Testis (tissue), 3 donors: ENCODE data around the gene PAM16. TPM values are rescaled to one million over a fixed set of nuclear protein-coding genes. Genes with fewer than 3 reads are reported as not detected.
"Not testable (repeated sequence)": the region's sequence is repeated elsewhere in the genome, so short reads cannot be mapped to it uniquely, and the experiment has no call there.

Source experiments
- DNase-seq: peaks from one replicate; pipeline ENCODE4 v3.0.0-alpha.2; 2019
- H3K27ac ChIP-seq, 2 donors: fragments of 200-600 bp; sonication (generic); one replicate each; pipeline ENCODE4 v1.5.1; 2019
- H3K27me3 ChIP-seq: fragments of 200-600 bp; sonication (generic); one replicate; pipeline ENCODE4 v1.5.1; 2019
- H3K36me3 ChIP-seq: fragments of 200-600 bp; sonication (generic); one replicate; pipeline ENCODE4 v1.5.1; 2017; ENCODE audit warnings: low read depth; ENCODE audit errors: missing control alignments
- H3K4me1 ChIP-seq: fragments of 200-600 bp; sonication (generic); one replicate; pipeline ENCODE4 v1.5.1; 2019
- H3K4me3 ChIP-seq, 2 donors: fragments of 200-600 bp; sonication (generic); one replicate each; pipeline ENCODE4 v1.5.1; 2017 to 2019
- H3K9me3 ChIP-seq: fragments of 200-600 bp; sonication (generic); one replicate; pipeline ENCODE4 v1.5.1; 2017
- POLR2A ChIP-seq: fragments of 450-650 bp; IDR thresholded peaks from one replicate; pipeline ENCODE4 v1.6.1; 2017; ENCODE audit warnings: antibody characterized with exemption, mild to moderate bottlenecking, moderate library complexity
- WGBS, 2 donors: methylation state at CpG; one replicate each; pipeline ENCODE4 v1.1.5; 2018; 5-methylcytosine and 5-hydroxymethylcytosine counted together
- intact Hi-C: fragments of 100-400 bp; cut with DNase I; formaldehyde crosslinking; loops from one replicate; pipeline ENCODE4 v1.15.1; 2023; ENCODE audit warnings: low total_unique reads
- polyA plus RNA-seq: library from polyadenylated mRNA; stranded (reverse); fragments of 350-450 nt; fragmentation: Illumina TruSeq; extraction: RNeasy Lipid Tissue Mini Kit (QIAGEN cat#74804); gene quantifications from one replicate; pipeline ENCODE4 v1.2.3, GENCODE V29; 2014; ENCODE audit warnings: low read depth, low replicate concordance; ENCODE audit not compliant: insufficient read depth
- total RNA-seq, 2 donors: library from RNA; depleted of rRNA; stranded (reverse); fragments of >200 nt; gene quantifications; one replicate each; pipeline ENCODE4 v1.2.3, GENCODE V29; 2016
- TF ChIP-seq, protein P1 (sequence below), 3 experiments: fragments of 450-650 bp in 2 of 3; fragments of 200-600 bp in 1 of 3; sonication (generic) in 1 of 3; IDR thresholded peaks; one replicate each; pipeline ENCODE4 v1.5.1; 2016 to 2019; ENCODE audit warnings: antibody characterized with exemption in 3 of 3, mild to moderate bottlenecking in 2 of 3, moderate library complexity in 1 of 3

PAM16 gene
- total and polyA plus RNA-seq, 3 donors from 2014 or later: 61.8 to 148 (median 126) TPM

DNA sequence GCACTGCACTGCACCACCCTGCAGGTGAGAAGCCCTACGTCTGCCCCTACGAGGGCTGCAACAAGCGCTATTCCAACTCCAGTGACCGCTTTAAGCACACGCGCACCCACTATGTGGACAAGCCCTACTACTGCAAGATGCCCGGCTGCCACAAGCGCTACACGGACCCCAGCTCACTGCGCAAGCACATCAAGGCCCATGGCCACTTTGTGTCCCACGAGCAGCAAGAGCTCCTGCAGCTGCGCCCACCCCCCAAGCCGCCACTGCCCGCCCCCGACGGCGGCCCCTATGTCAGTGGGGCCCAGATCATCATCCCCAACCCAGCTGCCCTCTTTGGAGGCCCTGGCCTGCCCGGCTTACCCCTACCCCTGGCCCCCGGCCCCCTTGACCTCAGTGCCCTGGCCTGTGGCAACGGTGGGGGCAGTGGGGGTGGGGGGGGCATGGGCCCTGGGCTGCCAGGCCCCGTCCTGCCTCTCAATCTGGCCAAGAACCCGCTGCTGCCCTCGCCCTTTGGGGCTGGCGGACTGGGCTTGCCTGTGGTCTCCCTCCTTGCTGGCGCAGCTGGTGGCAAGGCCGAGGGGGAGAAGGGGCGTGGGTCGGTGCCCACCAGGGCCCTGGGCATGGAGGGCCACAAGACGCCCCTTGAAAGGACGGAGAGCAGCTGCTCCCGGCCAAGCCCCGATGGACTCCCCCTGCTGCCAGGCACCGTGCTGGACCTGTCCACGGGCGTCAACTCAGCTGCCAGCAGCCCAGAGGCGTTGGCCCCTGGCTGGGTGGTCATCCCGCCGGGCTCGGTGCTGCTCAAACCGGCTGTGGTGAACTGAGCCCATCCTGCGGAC, 14.2 kb downstream of the PAM16 start:
- no peak for DNase-seq
- Histone ChIP-seq H3K36me3 (no peaks in the 10 kb centered on the region), H3K9me3 (no peaks in the 10 kb centered on the region), H3K4me1 (peaks cover 7% of the 10 kb centered on the region), H3K27ac (no peak overlapping the region), H3K4me3 (no peak overlapping the region), H3K27me3 (no peaks in the 10 kb centered on the region)
- TF ChIP-seq, protein P1, sequence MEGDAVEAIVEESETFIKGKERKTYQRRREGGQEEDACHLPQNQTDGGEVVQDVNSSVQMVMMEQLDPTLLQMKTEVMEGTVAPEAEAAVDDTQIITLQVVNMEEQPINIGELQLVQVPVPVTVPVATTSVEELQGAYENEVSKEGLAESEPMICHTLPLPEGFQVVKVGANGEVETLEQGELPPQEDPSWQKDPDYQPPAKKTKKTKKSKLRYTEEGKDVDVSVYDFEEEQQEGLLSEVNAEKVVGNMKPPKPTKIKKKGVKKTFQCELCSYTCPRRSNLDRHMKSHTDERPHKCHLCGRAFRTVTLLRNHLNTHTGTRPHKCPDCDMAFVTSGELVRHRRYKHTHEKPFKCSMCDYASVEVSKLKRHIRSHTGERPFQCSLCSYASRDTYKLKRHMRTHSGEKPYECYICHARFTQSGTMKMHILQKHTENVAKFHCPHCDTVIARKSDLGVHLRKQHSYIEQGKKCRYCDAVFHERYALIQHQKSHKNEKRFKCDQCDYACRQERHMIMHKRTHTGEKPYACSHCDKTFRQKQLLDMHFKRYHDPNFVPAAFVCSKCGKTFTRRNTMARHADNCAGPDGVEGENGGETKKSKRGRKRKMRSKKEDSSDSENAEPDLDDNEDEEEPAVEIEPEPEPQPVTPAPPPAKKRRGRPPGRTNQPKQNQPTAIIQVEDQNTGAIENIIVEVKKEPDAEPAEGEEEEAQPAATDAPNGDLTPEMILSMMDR (IDR thresholded peaks at IDR 0.05): no peak
- no peak for TF ChIP-seq POLR2A
- intact Hi-C loops: no loop called here
- WGBS, 2 donors: 90 to 95% methylated on average over 12 to 41 of the region's 41 CpGs

DNA sequence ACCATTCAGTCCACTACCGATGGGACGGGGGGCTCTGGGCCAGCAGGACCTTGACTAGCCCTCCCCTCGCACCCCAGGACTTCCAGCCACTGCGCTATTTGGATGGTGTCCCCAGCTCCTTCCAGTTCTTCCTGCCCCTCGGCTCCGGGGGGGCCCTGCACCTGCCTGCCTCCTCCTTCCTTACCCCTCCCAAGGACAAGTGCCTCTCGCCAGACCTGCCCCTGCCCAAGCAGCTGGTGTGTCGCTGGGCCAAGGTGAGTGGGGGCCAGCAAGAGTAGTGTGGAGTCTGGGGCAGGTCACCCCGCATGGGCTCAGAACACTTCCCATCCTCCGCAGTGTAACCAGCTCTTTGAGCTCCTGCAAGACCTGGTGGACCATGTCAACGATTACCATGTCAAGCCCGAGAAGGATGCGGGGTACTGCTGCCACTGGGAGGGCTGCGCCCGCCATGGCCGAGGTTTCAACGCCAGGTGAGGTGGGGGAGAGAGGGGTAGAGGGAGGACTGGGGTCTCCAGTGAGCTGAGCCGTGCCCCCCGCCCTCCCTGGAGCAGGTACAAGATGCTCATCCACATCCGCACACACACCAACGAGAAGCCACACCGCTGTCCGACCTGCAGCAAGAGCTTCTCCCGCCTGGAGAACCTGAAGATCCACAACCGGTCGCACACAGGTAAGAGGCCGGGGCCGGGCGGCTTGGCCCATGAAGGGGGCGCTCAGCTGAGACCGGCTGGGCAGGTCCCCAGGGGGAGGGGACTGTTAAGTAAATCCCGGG, 16.2 kb downstream of the PAM16 start:
- no peak for DNase-seq
- TF ChIP-seq, protein P1 (IDR thresholded peaks at IDR 0.05): no peak
- TF ChIP-seq POLR2A: no peak
- Histone ChIP-seq H3K36me3 (no peaks in the 10 kb centered on the region), H3K9me3 (no peaks in the 10 kb centered on the region), H3K4me1 (peaks cover 7% of the 10 kb centered on the region), H3K4me3 (no peak overlapping the region), H3K27ac (no peak overlapping the region), H3K27me3 (no peaks in the 10 kb centered on the region)
- WGBS, 2 donors: 86 to 90% methylated on average over 15 to 32 of the region's 32 CpGs
- intact Hi-C loops: no loop called here

DNA sequence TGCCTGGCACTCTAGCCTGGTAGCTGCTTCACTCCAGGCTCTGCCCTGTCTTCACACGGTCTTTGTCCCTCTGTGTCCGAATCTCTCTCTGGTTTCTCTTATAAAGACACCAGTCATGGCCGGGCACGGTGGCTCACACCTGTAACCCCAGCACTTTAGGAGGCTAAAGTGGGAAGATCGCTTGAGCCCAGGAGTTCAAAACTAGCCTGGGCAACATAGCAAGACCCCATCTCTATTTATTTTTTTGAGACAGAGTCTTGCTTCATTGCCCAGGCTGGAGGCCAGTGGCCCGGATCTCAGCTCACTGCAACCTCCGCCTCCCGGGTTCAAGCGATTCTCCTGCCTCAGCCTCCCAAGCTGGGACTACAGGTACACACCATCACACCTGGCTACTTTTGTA, 17.4 kb downstream of the PAM16 start:
- DNase-seq, H3K27me3 ChIP-seq, H3K27ac ChIP-seq, H3K4me1 ChIP-seq, intact Hi-C loops, H3K4me3 ChIP-seq, H3K9me3 ChIP-seq, H3K36me3 ChIP-seq: not testable (repeated sequence)
- WGBS, 2 donors: 93% methylated on average over 6 to 9 of the region's 9 CpGs

GRCh38 chr16:4333308-4333638, 17.8 kb downstream of the PAM16 start:
- Histone ChIP-seq H3K9me3 (no peaks in the 10 kb centered on the region), H3K27me3 (no peaks in the 10 kb centered on the region), H3K27ac (no peak overlapping the region), H3K4me1 (peaks cover 11% of the 10 kb centered on the region), H3K36me3 (no peaks in the 10 kb centered on the region), H3K4me3 (no peak overlapping the region)
- WGBS, 2 donors: 40 to 86% methylated on average over 1 to 9 of the region's 9 CpGs
- DNase-seq: no peak
- intact Hi-C loops: no loop called here
- TF ChIP-seq POLR2A: no peak
- TF ChIP-seq, protein P1 (IDR thresholded peaks at IDR 0.05): no peak

DNA sequence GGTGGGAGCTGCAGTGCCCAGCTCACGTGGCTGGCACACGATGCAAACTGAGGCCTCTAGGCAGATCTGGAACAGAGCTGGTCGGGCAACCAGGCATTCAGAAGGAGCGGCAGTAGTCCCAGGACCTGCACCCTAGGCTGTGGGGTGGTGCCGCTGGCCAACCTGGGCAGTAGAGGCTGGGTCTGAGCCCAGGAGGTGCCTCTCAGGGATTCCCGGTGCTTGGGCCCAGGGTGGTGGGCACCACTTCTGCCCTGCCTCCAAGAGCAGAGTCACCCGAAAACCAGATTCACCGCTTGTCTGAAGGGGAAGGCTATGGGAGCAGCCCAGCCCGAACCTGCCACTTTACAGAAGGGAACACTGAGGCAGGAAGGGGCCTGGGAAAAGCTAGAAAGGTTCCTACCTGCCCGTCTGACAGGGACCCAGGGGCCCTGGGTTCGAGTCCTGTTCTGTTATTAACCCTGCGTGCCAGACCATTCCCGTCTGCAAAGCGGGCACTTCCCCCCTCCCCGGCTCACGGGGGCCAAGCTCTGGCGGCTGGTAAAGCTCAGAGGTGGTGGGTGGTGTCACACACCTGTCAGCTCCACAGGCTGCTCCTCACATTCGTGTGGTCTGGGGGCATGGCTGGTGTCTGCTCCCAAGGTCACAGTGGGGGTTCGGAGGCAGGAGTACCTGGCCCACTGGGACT, 18.4 kb downstream of the PAM16 start:
- no peaks in the 10 kb centered on the region for H3K36me3 ChIP-seq
- intact Hi-C loops: no loop called here
- 84 to 92% methylated on average over 5 to 19 of the region's 19 CpGs for WGBS, 2 donors
- H3K27me3 ChIP-seq: no peaks in the 10 kb centered on the region
- peaks cover 16% of the 10 kb centered on the region for H3K4me1 ChIP-seq
- TF ChIP-seq POLR2A: no peak
- TF ChIP-seq, protein P1 (IDR thresholded peaks at IDR 0.05): no peak
- DNase-seq: no peak
- H3K27ac ChIP-seq: no peak overlapping the region
- no peaks in the 10 kb centered on the region for H3K9me3 ChIP-seq
- H3K4me3 ChIP-seq: no peak overlapping the region
